ENCODE results near the gene PTPN1.
"Not testable (repeated sequence)": the region's sequence is repeated elsewhere in the genome, so short reads cannot be mapped to it uniquely, and the experiment has no call there.

The PTPN1 gene

GRCh38 chr20:50532221-50532620 is 22.0 kb downstream of the PTPN1 start:
- DNase-seq (ENCODE audit: low read depth): no peak

DNA sequence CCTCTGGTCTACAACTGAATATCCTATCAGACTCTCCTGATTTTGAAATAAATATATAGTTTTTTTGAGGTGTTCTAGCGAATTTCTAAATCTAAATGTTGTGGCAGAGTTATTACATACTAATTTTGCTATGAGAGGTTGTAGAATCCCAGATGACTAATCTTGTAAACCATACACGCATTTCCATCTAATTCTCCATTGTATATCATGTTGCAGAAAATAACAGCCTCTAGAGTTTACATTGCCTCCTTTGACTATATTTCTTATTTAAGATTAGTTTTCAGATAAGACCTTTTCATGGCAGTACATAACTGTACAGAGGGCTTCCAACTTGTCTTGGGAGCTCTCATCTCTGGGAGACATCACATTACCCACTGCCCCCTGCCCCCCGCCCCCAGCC is 22.9 kb downstream of the PTPN1 start:
- DNase-seq (ENCODE audit: low read depth): peak; percentile 70

DNA sequence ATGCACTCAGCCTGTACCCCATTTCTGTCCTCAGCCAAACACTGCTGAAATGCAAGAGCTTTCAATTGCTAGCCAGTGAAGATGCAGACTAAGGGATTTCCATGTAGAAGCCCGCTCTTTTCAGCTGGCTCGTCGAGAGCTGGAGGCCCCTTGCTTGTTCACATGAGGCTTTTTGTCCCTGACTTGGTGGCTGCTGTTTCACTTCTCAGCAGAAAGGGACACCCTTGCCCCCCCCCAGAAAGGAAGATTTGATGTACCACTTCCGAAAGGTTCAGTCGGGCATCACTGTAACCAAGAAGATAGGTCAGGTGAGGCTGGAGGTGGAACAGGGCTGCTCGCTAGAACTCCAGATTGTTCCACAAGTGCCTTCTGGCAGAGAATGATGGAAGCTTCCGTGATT is 23.3 kb downstream of the PTPN1 start:
- DNase-seq (ENCODE audit: low read depth): no peak

GRCh38 chr20:50534567-50534966 is 24.4 kb downstream of the PTPN1 start:
- DNase-seq (ENCODE audit: low read depth): peak; percentile 92

DNA sequence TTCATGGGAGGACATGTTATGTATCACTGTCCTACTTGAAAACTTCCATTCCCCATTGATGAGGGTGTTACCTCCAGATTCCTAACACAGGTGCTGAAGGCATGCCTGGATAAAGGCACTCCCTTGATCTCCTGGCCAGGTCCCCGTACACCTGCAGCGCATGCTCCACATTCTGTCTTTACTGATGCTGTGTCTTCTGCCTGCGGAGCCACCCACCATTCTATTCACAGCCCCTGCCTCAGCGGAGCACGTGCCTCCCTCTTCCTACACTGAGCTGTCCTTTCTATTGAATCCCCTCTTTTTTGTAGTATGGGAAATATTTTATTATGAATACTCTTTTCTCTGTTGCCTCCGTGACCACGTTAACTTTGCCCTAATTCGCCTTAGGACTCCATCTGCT is 25.0 kb downstream of the PTPN1 start:
- no peak for DNase-seq (ENCODE audit: low read depth)

- no peak for DNase-seq (ENCODE audit: low read depth)
These were observed 26.1 kb downstream of the PTPN1 start for GRCh38 chr20:50536333-50536732.

GRCh38 chr20:50537546-50538201 is 27.5 kb downstream of the PTPN1 start:
- DNase-seq (ENCODE audit: low read depth): no peak

GRCh38 chr20:50538276-50538675 is 28.1 kb downstream of the PTPN1 start:
- DNase-seq (ENCODE audit: low read depth): no peak

DNA sequence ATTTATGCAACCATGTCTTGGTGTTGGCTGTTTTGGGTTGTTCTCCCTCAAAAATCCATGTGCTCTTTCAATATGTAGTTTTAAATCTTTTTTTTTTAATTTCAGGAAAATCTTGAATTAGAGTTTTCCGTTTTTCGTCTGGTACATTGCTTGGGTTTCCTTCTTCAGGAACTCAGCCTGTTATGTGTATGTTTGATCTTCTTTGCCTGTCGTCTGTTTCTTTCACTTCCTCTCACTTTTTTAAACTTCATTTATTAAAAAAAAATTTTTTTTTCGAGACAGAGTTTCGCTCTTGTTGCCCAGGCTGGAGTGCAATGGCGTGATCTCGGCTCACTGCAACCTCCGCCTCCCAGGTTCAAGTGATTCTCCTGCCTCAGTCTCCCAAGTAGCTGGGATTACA is 29.6 kb downstream of the PTPN1 start:
- DNase-seq (ENCODE audit: low read depth): not testable (repeated sequence)

DNA sequence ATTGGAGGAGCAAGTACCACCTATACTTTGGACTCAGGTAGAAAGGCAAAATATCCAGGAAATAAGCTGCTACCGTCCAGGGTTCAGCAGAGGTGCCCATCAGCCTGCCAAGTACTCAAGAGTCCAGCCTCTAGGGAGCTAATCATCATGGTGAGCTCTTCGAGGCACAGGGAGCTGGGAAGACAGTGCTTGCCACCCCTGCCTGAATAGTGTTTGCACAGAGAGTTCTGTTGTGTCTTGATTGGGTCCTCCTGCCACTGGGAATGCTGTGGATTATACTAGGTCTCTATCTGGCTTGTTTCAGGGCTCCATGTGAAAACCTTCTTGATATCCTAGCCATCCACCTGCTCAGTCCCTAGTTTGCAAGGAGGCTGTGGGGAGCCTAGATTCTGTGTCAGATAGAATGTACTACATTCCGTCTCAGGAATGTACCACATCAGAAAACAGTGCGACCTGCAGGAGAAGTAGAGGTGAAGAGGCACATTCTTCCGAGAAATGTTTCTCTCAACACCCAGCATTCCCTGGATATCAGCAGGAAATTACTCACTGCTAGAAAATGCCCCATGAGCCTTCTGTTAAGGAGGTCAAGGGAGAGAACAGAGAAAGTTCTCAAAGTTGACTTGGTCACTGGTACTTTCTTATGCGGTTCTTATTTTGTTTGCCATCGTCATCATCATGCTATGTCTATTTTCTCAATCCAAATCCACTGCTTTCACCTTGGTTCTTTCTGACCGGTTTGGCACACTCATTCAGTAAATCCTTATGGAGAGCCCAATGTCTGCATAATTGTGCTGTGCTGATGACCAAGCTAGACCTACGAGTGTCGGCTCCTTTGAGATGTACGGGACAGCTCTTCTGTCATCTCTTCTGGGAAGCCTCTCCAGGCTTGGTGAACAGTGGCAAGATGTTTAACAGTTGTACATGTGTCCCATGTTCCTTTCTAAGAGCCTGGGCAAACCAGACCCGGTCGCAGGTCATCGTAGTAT is 30.7 kb downstream of the PTPN1 start:
- DNase-seq (ENCODE audit: low read depth): peak; percentile 98

GRCh38 chr20:50541606-50542041 is 31.4 kb downstream of the PTPN1 start:
- no peak for DNase-seq (ENCODE audit: low read depth)

- no peak for DNase-seq (ENCODE audit: low read depth)
These were observed 33.1 kb downstream of the PTPN1 start for GRCh38 chr20:50543326-50543725.

DNA sequence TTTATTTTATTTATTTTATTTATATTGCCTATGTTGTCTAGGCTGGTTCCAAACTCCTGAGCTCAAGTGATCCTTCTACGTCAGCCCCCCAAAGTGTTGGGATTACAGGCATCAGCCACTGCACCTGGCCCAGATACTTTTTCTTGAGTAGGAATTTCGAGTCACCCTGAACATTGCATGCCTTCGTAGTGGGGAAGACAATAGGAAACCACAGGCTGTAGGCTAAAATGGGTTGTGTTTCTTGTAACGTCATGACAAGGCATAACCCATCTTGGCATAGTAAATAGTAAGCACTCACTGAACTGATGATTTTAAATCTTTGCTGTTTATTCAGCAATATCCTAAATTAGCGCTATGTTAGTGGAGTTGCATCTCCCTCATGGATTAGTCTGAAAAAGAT is 34.9 kb downstream of the PTPN1 start:
- no peak for DNase-seq (ENCODE audit: low read depth)

DNA sequence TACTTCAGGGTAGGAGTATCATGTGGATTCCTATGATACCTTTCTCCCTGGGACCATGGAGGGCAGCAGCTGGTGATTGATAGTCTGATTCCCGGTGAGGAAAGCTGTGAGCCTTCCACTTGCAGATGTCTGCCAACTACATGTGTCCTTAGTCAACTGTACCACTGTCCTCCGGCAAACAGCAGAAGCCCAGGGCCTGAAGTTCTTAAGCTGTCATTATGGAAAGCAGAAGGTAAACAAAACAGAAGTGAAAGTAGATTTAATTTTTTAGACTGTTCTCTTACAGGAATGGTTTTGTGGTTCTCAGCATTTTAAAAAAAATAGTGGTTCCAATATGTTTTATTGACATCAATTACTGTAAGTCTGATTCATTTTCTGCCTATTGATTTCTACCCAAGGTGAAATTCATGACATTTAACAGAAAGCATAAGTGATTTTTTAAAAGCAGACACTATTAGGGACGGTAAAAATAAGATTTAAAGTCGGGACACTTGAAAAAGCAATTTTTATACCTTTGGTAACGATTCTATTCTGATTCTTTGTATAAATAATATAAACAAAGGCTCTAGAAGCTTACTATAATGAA is 36.6 kb downstream of the PTPN1 start:
- DNase-seq (ENCODE audit: low read depth): no peak

GRCh38 chr20:50547964-50548363 is 37.8 kb downstream of the PTPN1 start:
- DNase-seq (ENCODE audit: low read depth): no peak

- no peak for DNase-seq (ENCODE audit: low read depth)
These were observed 38.2 kb downstream of the PTPN1 start for GRCh38 chr20:50548396-50548795.

GRCh38 chr20:50550531-50550930 is 40.3 kb downstream of the PTPN1 start:
- DNase-seq (ENCODE audit: low read depth): no peak

DNA sequence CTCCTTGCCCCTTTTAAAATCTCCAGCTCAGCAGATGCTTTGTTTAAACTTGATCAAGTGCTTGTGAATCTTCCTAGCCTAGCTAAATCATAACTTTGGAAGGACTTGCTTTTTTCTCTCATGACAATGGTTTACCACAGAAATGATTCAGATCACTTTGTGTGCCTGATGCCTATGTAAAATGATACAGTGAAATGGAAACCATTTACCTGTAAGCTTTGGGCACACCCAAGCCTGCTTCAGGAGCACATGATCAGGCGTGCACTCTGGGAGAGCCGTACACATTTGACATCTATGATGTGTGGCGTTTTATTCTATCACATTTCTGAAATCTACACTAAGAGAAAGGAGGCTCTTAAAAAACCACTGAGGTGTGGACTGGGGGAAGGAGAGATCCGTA is 41.1 kb downstream of the PTPN1 start:
- DNase-seq (ENCODE audit: low read depth): no peak

DNA sequence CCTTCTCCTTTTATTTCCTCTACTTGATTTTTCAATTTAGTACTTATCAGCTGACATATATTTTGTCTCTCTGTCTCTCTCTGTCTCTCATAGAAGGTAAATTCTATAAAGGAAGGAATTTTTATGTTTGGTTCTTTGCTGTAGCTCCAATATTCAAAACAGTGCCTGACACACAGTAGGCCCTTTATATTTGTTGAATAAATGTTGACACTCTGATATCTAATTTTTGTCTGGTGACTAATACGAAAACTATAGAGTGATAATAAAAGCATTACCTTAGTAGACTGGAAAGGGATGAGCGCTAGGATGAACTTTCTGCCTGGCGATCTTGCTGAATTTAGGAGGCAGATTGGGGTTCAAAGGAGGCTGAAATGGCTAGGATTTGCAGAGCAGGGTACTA is 42.8 kb downstream of the PTPN1 start:
- no peak for DNase-seq (ENCODE audit: low read depth)

DNA sequence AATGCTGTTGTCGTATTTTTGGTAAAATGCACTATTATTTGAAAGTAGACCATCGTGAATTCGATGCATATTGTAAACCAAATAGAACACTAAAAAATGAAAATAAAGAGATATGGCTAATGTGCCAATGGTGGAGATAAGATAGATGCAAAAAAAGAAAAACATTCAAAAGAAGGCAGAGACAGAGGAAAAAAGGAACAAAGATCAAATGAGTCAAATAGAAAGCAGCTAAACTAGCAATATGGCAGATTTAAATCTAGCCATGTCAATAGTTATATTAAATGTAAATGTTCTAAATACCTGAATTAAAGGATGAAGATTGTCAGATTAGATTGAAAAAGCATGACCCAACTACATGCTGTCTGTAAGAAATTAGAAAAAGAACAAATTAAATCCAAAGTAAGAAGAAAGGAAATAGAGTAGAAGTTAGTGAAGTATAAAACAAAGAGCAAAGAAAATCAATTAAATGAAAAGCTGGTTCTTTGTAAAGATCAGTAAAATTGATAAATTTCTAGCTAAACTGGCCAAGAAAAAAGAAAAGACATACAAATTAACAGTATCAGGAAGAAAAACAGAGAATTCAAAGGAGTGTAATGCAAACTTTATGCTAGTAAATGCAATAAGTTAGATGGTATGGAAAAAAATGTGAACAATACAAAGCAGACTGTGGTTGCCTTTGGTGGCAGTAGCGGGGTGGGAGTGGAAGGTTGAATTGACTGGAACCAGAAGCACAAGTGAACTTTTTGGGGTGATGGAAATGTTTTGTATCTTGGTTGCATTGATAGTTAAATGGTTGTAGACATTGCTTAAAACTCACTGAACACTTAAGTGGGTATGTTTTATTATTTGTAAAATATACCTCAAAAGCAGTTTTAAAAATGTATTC is 44.8 kb downstream of the PTPN1 start:
- DNase-seq (ENCODE audit: low read depth): no peak

GRCh38 chr20:50555662-50556061 is 45.5 kb downstream of the PTPN1 start:
- no peak for DNase-seq (ENCODE audit: low read depth)

Measured in iris pigment epithelial cell (primary cell).